NCI-H2227 (cell line): ENCODE data around the gene SHISA5.
"Not testable (repeated sequence)": the region's sequence is repeated elsewhere in the genome, so short reads cannot be mapped to it uniquely, and the experiment has no call there.

Source experiments
- DNase-seq: peaks from one replicate; lab custom pipeline; 2025; ENCODE audit not compliant: unreplicated experiment; lab: John Stamatoyannopoulos, UW

Gene SHISA5

GRCh38 chr3:48521635-48522034, 17.7 kb upstream of the SHISA5 start:
- no peak for DNase-seq

- DNase-seq: no peak
Measured at GRCh38 chr3:48519277-48519643, 15.3 kb upstream of the SHISA5 start.

GRCh38 chr3:48518638-48519276, 14.8 kb upstream of the SHISA5 start:
- no peak for DNase-seq

GRCh38 chr3:48518069-48518468, 14.1 kb upstream of the SHISA5 start:
- DNase-seq: no peak

DNA sequence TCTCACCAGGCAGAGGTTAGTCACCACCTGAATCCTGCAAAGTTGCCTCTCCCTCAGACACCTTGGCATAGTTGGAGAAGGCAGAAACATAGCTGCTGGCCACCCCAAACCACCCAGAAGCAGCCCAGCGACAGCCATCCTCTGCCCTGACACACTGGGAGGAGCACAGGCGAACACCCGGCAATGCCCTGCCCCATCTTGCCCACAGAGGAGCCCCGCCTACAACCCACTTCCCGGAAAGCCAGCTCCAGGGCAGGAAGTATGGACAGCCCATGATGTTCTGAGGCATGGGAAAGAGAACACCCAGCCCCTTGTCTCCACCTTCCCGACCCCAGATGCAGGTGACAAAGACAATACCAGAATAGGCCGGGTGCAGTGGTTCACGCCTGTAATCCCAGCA, 12.6 kb upstream of the SHISA5 start:
- no peak for DNase-seq

- DNase-seq: no peak
Measured at GRCh38 chr3:48514431-48515227, 10.7 kb upstream of the SHISA5 start.

GRCh38 chr3:48511551-48511950, 7.6 kb upstream of the SHISA5 start:
- DNase-seq: no peak

- DNase-seq: peak; percentile 44
Measured at GRCh38 chr3:48507256-48508061, 3.5 kb upstream of the SHISA5 start.

DNA sequence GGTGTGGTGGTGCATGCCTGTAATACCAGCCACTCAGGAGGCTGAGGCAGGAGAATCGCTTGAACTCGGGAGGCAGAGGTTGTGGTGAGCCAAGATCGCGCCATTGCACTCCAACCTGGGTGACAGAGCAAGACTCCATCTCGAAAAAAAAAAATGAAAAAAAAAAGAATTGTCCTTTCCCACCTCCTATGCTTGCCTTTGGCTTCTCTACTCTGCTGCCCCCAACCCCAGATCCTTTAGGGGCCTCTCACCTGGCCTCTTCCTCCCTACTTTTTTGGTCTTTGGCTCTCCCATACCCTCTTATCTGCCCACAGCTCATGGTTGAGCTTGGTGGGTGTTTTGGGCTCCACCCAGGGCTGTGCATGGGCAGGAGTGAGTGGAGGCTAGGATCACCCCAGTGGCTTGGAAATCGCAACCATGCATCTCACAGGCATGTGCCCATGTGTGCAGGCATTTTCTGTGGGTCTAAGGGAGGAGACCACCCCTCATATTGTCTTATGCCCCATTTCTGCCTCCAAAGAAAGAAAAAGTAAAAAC, 2.1 kb upstream of the SHISA5 start:
- no peak for DNase-seq

- no peak for DNase-seq
Measured at GRCh38 chr3:48505146-48505545, 1.2 kb upstream of the SHISA5 start.

DNA sequence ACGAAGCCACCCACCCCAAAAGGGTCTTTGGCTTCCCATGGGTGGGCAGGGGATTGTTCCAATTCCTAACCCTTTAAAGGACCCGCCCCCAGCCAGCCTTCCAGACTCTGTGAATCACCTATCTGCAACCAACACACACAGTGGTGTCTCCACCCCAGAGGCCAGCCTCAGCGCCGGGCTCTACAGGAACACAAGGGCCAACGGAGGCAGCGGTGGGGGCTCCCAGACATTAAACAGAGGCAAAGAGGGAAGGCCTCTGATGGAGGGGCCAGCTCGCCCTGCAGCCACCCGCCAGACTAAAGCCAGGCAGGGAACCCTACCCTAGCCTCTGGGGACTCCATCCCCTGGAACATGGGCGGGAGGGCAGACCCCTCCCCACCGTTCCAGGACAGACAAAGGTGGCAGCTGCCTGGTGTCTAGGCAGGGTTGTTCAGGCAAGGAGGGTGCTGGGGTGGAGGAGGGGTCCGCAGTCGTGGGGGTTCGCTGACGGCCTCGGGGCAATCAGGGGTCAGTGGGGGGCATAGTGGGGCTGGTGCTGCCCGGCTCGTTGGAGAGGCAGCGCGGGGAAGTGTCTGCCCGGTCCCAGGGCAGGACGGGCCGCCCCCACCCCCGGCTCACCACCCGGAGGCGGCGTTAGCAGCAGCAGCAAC, 448 bp downstream of the SHISA5 start:
- DNase-seq: no peak

GRCh38 chr3:48502728-48503168, 1.2 kb downstream of the SHISA5 start:
- no peak for DNase-seq

DNA sequence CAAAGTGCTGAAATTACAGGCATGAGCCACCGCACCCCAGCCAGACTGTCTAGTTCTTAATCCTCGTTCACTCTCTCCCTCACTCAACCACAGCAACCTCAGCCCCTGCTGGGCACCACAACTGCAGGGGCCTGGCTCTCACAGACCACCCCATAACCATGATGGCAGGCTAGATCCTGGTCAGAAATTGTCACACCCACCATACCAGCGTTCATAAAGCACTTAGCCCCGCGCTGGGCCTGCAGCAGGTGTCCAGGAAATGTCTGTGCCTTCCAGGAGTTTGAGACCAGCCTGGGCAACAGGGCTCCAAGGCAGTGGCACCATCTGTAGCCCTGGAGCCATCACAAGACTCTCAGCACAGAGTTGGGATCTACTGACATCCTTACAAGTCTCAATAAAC, 1.9 kb downstream of the SHISA5 start:
- DNase-seq: no peak

DNA sequence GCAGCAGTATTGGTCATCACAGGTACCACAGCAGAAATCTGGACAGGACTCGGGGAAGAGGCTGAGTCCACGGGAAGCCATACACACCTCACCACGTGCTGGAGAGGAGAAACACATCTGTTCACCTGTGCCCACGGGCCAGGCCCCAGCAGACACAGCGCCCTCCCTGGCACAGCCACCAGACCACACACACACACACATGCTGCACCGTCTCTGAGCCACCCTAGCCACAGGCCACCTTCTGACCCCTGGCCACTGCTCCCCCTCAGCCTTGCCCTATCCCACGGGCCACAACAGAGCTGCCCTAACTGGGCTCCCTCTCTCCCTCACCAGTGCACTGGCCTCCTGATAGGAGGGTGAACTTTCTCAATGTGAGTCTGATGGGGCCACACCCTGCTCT, 2.8 kb downstream of the SHISA5 start:
- no peak for DNase-seq

DNA sequence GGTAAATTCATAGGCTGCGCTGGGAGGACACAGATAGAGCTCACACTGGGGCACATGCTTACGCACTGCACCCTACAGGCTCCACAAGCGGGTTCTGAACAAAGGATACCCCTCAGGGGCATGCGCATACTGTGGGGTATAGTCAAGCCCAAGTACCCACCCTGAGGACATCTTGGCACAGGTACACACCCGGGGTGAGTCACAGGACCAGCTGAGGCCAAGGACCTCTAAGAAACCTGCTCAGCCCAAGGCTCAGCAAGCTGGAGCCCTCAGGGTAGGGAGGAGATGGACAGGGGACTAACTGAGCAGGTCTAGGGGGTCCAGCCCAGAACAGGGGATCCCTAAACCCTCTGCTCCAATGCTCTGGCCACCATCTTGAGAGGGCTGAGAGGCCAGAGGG, 3.3 kb downstream of the SHISA5 start:
- DNase-seq: no peak

DNA sequence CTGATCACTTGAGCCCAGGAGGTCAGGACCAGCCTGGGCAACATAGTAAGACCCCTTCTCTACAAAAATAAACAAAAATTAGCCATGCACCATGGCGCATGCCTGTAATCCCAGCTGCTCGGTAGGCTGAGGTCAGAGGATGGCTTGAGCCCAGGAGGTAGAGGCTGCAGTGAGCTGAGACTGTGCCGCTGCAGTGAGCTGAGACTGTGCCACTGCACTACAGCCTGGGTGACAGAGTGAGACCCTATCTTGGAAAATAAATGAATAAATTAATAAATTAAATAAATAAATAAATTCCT, 10.8 kb downstream of the SHISA5 start:
- no peak for DNase-seq

GRCh38 chr3:48492461-48493202, 11.3 kb downstream of the SHISA5 start:
- no peak for DNase-seq

- DNase-seq: no peak
Measured at GRCh38 chr3:48486952-48487351, 17.0 kb downstream of the SHISA5 start.

GRCh38 chr3:48482822-48483221, 21.2 kb downstream of the SHISA5 start:
- not testable (repeated sequence) for DNase-seq

GRCh38 chr3:48480891-48481290, 23.1 kb downstream of the SHISA5 start:
- DNase-seq: not testable (repeated sequence)
